ENCODE data around the gene MYO9B.
"Not testable (repeated sequence)": the region's sequence is repeated elsewhere in the genome, so short reads cannot be mapped to it uniquely, and the experiment has no call there.

MYO9B gene

GRCh38 chr19:17116996-17117702 lies 41.6 kb downstream of the MYO9B start:
- no peak for DNase-seq (ENCODE audit: low read depth in 2 of 2)

DNA sequence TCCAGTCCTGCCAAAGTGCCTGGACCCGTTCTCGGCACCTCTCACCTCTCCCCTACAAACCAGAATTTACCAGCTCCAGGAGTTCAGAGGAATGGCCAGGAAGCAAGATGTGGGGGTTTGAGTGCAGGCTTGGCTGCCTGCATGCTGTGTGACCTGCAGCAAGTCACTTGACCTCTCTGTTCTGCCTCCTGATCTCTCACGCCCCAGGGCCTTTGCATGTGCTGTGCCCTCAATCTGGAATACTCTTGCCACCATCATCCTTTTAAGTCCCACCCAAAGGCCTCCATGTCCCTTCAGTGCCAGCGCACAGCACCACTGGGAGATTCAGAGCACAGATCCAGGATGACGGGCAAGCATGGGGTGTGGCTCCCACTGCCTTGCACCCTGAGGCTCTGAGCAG lies 43.4 kb downstream of the MYO9B start:
- no peak for DNase-seq (ENCODE audit: low read depth in 2 of 2)

GRCh38 chr19:17121736-17122293 lies 46.2 kb downstream of the MYO9B start:
- no peak for DNase-seq (ENCODE audit: low read depth in 2 of 2)

DNA sequence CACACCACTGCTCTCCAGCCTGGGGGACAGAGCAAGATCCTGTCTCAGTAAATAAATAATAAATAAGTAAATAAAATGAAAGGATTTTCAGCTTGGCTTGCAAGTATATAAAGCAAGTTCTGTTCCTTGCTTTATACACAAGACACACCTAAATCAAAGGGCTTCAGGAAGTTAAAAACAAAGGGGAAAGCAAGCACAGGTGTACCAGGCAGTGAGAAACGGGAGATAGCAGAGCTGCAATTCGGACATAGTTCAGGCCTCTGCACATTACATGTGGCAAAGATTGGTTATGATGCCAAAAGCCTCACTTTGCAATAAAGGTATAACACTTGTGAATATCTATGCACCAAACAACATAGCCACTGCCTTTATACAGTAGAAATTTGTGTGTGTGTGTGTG lies 47.5 kb downstream of the MYO9B start:
- DNase-seq (ENCODE audit: low read depth in 2 of 2) = no peak

DNA sequence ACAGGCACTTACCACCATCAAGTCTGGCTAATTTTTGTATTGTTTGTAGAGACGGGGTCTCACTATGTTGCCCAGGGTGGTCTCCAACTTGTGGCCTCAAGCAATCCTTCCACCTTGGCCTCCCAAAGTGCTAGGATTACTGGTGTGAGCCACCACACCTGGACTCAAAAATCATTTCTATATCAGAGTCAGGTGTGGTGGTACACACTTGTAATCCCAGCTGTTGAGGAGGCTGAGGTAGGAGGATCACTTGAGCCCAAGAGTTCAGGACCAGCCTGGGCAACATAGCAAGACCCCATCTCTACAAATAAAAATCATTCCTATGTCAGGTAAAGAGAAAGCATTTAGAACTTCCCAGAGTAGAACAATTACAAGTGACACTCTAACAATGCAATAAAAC lies 48.4 kb downstream of the MYO9B start:
- no peak for DNase-seq (ENCODE audit: low read depth in 2 of 2)

- DNase-seq (ENCODE audit: low read depth in 2 of 2) = peak in 1 of 2 donors; percentile 11
Observed at GRCh38 chr19:17125062-17125727, 49.6 kb downstream of the MYO9B start.

DNA sequence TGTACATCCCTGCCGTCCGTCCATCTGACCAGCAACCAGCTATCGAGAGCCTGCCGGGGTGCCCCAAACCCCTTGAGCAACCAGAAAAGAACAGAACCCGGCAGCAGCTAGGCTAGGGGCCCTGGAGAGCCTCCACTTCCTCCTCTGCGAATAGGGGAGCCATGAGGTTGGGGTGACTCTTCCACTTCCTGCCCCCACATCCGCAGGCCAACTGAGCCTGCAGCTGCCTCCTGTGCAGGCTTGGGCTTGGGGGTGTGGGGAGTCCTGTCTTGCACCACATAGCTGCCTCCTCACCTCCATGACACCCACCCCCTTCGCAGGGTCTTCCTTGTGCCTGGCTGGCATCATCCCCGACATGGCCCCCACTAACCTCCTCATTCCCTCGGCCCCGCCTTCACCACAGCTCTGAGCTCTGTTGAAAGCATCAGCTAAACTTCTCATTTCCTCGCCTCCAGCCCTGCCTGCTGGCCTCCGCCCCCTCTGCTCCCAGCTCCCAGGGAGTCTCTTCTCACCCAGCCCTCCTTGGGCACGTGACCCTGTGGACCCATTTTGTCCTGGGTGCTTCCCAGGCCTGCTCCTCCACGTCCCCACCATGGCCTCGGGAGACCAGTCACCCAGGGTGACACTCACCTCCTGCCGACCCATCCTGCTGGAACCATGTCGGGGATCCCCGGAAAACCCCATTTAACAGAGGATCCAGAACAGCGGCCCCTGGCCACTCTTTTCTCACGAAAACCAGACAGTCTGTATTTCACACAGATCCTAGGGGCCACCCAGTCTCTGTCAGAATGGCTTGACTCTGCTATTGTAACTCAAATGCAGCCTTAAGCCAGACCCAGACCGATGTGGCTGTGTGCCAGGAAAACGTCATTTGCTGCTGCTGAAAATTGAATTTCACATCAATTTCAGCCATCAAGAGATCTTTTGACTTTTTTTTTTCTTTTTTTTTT lies 50.4 kb downstream of the MYO9B start:
- peak; percentile 30 to 39 for DNase-seq (ENCODE audit: low read depth in 2 of 2)

DNA sequence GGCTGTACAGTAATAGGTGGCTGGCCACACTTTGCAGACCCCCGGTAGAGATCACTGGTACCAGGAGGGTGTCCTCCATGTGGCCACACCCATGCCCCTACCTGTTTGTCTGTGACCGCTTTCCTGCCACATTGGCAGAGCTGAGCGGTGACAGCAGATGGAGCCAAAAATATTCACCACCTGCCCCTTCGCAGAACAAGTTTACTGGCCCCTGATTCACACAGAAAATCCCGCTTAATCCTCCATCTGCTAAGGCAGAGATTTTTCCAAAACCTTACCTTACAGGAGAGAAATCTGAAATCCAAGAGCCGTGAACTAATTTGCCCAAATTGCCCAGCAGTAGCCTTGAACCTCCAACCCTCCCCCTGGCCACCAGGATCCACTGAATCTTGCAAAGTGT lies 52.1 kb downstream of the MYO9B start:
- no peak for DNase-seq (ENCODE audit: low read depth in 2 of 2)

GRCh38 chr19:17128403-17128802 lies 52.8 kb downstream of the MYO9B start:
- DNase-seq (ENCODE audit: low read depth in 2 of 2) = no peak

- DNase-seq (ENCODE audit: low read depth in 2 of 2) = no peak
Observed at GRCh38 chr19:17128820-17129219, 53.2 kb downstream of the MYO9B start.

GRCh38 chr19:17129377-17129776 lies 53.8 kb downstream of the MYO9B start:
- DNase-seq (ENCODE audit: low read depth in 2 of 2) = no peak

DNA sequence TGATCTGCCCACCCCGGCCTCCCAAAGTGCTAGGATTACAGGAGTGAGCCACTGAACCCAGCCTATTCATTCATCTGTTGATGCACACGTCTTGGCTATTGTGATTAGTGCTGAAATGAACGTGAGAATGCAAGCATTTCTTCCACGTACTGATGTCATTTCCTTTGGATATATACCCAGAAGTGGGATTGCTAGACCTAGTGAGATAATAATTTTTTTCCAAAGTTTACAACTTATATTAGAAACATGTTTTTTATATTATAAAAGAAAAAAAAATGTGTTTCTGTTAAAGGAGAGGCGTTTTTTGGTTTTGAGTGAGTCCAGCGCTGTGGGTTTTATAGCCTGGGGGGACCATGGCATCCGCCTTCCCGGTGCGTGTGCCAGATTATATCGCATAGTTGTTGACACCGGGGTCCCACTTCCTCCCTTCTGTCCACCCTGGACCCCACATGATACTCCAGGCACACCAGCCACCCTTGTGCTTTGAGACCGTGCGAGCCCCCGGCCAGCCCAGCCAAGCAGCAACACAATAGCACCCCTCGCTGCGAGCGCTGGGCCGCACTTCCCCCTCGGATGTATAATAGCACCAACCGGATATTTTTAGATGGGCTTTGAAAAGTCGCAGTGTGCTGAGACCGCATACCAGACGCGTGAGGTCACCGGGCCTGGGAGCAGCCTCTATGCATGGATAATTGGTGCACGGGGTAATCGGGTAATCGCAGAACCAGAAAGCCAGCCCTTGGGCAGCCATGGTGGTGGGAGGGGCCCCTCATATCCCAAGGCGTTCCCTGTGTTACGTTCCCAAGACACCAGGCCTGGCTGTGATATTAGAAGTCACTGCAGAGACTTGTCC lies 59.6 kb downstream of the MYO9B start:
- DNase-seq (ENCODE audit: low read depth in 2 of 2) = no peak

- DNase-seq (ENCODE audit: low read depth in 2 of 2) = no peak
Observed at GRCh38 chr19:17136021-17136420, 60.4 kb downstream of the MYO9B start.

- no peak for DNase-seq (ENCODE audit: low read depth in 2 of 2)
Observed at GRCh38 chr19:17136617-17137016, 61.0 kb downstream of the MYO9B start.

DNA sequence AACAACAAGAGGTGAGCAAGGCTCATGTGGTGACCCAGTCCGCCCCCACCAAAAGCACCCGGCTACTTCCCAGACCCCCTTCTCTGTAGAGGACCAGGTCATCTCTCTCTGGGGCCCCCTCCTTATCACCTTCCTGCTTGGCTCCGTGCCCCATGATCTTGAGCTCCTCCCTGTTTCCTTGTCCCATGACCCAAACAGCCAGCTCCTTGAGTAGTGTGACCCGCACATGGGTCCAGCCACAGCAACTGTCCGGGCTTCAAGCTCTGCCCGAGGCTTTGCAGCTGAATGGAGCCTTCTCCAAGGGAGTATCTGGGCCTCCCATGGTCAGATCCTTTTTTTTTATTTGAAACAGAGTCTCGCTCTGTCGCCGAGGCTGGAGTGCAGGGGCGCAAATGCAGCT lies 61.8 kb downstream of the MYO9B start:
- no peak for DNase-seq (ENCODE audit: low read depth in 2 of 2)

DNA sequence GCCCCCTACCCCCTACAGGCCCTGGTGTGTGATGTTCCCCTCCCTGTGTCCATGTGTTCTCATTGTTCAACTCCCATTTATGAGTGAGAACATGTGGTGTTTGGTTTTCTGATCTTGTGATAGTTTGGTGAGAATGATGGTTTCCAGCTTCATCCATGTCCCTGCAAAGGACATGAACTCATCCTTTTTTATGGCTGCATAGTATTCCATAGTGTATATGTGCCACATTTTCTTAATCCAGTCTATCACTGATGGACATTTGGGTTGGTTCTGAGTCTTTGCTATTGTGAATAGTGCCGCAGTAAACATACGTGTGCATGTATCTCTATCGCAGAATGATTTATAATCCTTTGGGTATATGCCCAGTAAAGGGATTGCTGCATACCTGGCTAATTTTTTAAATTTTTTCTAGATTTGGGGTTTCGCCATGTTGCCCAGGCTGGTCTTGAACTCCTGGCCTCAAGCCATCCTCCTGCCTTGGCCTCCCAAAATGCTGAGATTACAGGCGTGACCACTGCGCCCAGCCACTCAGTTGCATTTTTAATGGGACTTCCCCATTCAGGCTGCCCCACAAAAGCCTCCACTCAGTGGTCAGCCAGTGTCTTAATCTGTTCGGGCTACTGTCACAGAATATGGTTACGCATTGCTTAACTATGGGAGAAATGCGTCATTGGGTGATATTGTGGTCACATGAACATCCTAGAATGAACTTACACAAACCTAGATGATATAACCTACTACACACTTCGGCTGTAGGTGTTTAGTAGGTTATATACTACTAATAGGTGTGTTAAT lies 62.7 kb downstream of the MYO9B start:
- DNase-seq (ENCODE audit: low read depth in 2 of 2) = not testable (repeated sequence)

DNA sequence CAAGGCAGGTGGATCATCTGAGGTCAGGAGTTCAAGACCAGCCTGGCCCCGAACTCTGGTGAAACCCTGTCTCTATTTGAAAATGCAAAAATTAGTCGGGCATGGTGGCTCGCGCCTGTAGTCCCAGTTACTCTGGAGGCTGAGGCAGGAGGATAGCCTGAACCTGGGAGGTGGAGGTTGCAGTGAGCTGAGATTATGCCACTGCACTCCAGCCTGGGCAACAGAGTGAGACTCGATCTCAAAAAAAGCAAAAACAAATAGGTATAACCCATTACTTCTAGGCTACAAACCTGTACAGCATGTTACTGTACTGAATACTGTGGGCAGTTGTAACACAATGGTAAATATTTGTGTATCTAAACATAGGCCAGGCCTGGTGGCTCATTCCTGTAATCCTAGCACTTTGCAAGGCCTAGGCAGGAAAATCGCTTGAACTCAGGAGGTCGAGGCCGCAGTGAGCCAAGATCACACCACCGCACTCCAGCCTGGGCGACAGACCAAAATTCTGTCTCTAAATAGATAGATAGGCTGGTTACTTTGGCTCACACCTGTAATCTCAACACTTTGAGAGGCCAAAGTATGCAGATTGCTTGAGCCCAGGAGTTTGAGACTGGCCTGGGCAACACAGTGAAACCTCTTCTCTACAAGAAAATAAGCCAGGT lies 63.5 kb downstream of the MYO9B start:
- DNase-seq (ENCODE audit: low read depth in 2 of 2) = no peak

DNA sequence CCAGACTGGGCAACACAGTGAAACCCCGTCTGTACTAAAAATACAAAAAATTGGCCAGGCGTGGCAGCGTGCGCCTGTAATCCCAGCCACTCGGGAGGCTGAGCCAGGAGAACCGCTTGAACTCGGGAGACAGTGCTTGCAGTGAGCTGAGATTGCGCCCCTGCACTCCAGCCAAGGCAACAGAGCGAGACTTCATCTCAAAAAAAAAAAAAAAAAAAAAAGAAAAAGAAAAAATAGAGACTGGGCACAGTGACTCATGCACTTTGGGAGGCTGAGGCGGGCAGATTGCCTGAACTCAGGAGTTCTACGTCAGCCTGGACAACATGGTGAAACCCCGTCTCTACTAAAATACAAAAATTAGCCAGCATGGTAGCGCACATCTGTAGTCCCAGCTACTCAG lies 69.2 kb downstream of the MYO9B start:
- not testable (repeated sequence) for DNase-seq (ENCODE audit: low read depth in 2 of 2)

DNA sequence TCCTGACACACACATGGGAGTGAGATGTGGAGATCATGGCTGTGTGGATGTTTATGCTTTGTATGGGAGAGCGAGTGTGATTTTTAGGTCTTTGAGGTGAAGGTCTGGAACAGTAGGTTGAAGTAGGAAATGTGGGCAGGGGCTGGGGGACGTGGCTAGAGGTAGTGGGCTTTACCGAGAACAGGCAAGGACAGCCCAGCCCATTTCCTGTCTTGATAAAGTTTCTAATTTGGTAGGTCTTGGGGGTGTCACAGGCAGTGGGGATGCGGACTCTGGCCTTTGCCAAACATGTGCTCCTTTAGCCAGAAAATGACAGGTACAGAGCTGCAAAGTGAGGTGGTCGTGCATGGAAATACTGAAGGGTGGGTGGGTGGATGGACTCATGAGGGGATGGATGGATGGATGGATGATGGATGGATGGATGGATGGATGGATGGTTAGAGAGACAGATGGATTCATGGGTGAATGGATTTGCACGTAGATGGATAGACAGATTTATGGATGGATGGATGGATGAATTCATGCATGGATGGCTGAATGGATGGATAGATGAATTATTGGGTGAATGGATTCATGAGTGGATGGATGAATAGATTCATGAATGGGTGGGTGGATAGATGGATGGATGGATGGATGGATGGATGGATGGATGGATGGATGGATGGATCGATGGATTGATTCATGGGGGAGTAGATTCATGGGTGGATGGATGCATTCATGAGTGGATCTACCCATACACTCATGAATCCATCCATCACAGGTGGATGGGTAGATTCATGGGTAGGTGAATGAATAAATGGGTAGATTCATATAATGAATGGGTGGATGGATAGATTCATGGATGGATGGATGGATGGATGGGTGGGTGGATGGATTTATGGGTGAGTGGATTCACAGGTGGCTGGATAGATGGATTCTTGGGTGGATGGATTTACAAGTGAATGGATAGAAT lies 70.2 kb downstream of the MYO9B start:
- DNase-seq (ENCODE audit: low read depth in 2 of 2) = no peak

Measured in stimulated activated CD4-positive, alpha-beta T cell treated with anti-CD3 and anti-CD28 coated beads, Interleukin-1b, Interleukin-23, amount 100 ng/mL, for 4 hours (primary cell).